Thyroid gland (tissue), 4 donors: ENCODE data around the gene RASL12. TPM values are rescaled to one million over a fixed set of nuclear protein-coding genes. Genes with fewer than 3 reads are reported as not detected.

Experiments
- DNase-seq, 2 donors: peaks; one replicate each; pipeline ENCODE4 v3.0.0-alpha.2; 2019
- H3K27ac ChIP-seq, 3 donors: fragments of 200-600 bp; sonication (generic); 1 replicate in 2 of 3; 2 replicates in 1 of 3; pipeline ENCODE4 v1.5.1; 2016 to 2019; ENCODE audit warnings: mild to moderate bottlenecking in 1 of 3, moderate library complexity in 1 of 3
- H3K27me3 ChIP-seq: fragments of 200-600 bp; sonication (generic); one replicate; pipeline ENCODE4 v1.5.1; 2019
- H3K36me3 ChIP-seq, 2 donors: fragments of 200-600 bp; sonication (generic); one replicate each; pipeline ENCODE4 v1.5.1; 2016 to 2019
- H3K4me1 ChIP-seq, 2 donors: fragments of 200-600 bp; sonication (generic); one replicate each; pipeline ENCODE4 v1.5.1; 2017 to 2019
- H3K4me3 ChIP-seq, 3 donors: fragments of 200-600 bp; sonication (generic); replicated peaks in 1 of 3; 1 replicate in 2 of 3; 2 replicates in 1 of 3; pipeline ENCODE4 v1.5.1; 2016; ENCODE audit warnings: mild to moderate bottlenecking in 1 of 3
- H3K9me3 ChIP-seq: fragments of 200-600 bp; sonication (generic); one replicate; pipeline ENCODE4 v1.5.1; 2017
- CTCF ChIP-seq, 6 experiments: fragments of 200-600 bp in 3 of 6; fragments of 450-650 bp in 3 of 6; sonication (generic) in 3 of 6; IDR thresholded peaks; one replicate each; pipeline ENCODE4 v1.5.1; 2016 to 2019; ENCODE audit warnings: antibody characterized with exemption in 6 of 6, mild to moderate bottlenecking in 2 of 6, inconsistent platforms in 1 of 6, moderate library complexity in 1 of 6
- POLR2A ChIP-seq, 2 donors: fragments of 450-650 bp; IDR thresholded peaks; one replicate each; pipeline ENCODE4 v1.6.1; 2017; ENCODE audit warnings: antibody characterized with exemption in 2 of 2, mild to moderate bottlenecking in 2 of 2, moderate library complexity in 1 of 2
- WGBS, 2 donors: methylation state at CpG; one replicate each; pipeline ENCODE4 v1.1.5; 2017; 5-methylcytosine and 5-hydroxymethylcytosine counted together
- intact Hi-C: fragments of 100-400 bp; cut with DNase I; formaldehyde crosslinking; loops from one replicate; pipeline ENCODE4 v1.15.1; 2023
- total RNA-seq, 4 donors: library from RNA; depleted of rRNA; stranded (reverse); fragments of >200 nt; gene quantifications; one replicate each; pipeline ENCODE4 v1.2.3, GENCODE V29; 2016

The RASL12 gene
- total RNA-seq, 4 donors from 2014 or later: 5.1 to 12.5 (median 7.7) TPM

GRCh38 chr15:65091946-65092770 is 24.4 kb upstream of the RASL12 start:
- H3K27me3 ChIP-seq: no peaks in the 10 kb centered on the region
- DNase-seq: no peak
- intact Hi-C loops: no loop called here
- 62 to 75% methylated on average over 12 of the region's 12 CpGs for WGBS, 2 donors
- no peak overlapping the region for H3K27ac ChIP-seq
- H3K4me1 ChIP-seq: peaks cover 28 to 32% of the 10 kb centered on the region in 2 donors
- TF ChIP-seq CTCF (IDR thresholded peaks at IDR 0.05) (no peak), POLR2A (IDR thresholded peaks at IDR 0.05) (no peak)
- H3K36me3 ChIP-seq: no peaks in the 10 kb centered on the region
- no peak overlapping the region for H3K4me3 ChIP-seq
- H3K9me3 ChIP-seq: no peaks in the 10 kb centered on the region

- Histone ChIP-seq H3K9me3 (no peaks in the 10 kb centered on the region), H3K27me3 (no peaks in the 10 kb centered on the region), H3K27ac (peak overlapping the region; percentile 84 to 97 (median 89)), H3K4me1 (peaks cover 48 to 60% of the 10 kb centered on the region in 2 donors), H3K36me3 (no peaks in the 10 kb centered on the region), H3K4me3 (no peak overlapping the region)
- intact Hi-C loops: no loop called here
- 29 to 63% methylated on average over 5 of the region's 5 CpGs for WGBS, 2 donors
- DNase-seq: peak; percentile 87 to 89
- no peak for TF ChIP-seq POLR2A (IDR thresholded peaks at IDR 0.05)
- no peak for TF ChIP-seq CTCF (IDR thresholded peaks at IDR 0.05)
These were observed 21.5 kb upstream of the RASL12 start for GRCh38 chr15:65089206-65089824.

- Histone ChIP-seq H3K27me3 (no peaks in the 10 kb centered on the region), H3K4me1 (peaks cover 48 to 67% of the 10 kb centered on the region in 2 donors), H3K27ac (peak overlapping the region; percentile 84 to 97 (median 89)), H3K4me3 (no peak overlapping the region), H3K36me3 (no peaks in the 10 kb centered on the region), H3K9me3 (no peaks in the 10 kb centered on the region)
- intact Hi-C loops: no loop called here
- 39 to 73% methylated on average over 3 to 5 of the region's 6 CpGs for WGBS, 2 donors
- DNase-seq: no peak
- TF ChIP-seq POLR2A (IDR thresholded peaks at IDR 0.05): no peak
- TF ChIP-seq CTCF (IDR thresholded peaks at IDR 0.05): no peak
These were observed 20.8 kb upstream of the RASL12 start for GRCh38 chr15:65088643-65089021.

- DNase-seq: peak; percentile 85 to 89
- no peak overlapping the region for H3K4me3 ChIP-seq
- TF ChIP-seq POLR2A (IDR thresholded peaks at IDR 0.05) (peak in 1 of 2 donors; percentile 53), CTCF (IDR thresholded peaks at IDR 0.05) (no peak)
- intact Hi-C loops: no loop called here
- H3K27ac ChIP-seq: peak overlapping the region; percentile 84 to 97 (median 89)
- WGBS, 2 donors: 34 to 47% methylated on average over 8 to 10 of the region's 13 CpGs
- no peaks in the 10 kb centered on the region for H3K36me3 ChIP-seq
- no peaks in the 10 kb centered on the region for H3K27me3 ChIP-seq
- H3K4me1 ChIP-seq: peaks cover 48 to 71% of the 10 kb centered on the region in 2 donors
- no peaks in the 10 kb centered on the region for H3K9me3 ChIP-seq
These were observed 20.3 kb upstream of the RASL12 start for GRCh38 chr15:65087873-65088642.
